ENCODE data around the gene BNIPL. TPM values are rescaled to one million over a fixed set of nuclear protein-coding genes. Genes with fewer than 3 reads are reported as not detected.

The BNIPL gene
- total and polyA plus RNA-seq, 2 of the 13 experiments (the other 11 are each of a cell fraction or from before 2014, with no cell fraction given) = 0.40 to 1.1 TPM

- TF ChIP-seq, protein P1, sequence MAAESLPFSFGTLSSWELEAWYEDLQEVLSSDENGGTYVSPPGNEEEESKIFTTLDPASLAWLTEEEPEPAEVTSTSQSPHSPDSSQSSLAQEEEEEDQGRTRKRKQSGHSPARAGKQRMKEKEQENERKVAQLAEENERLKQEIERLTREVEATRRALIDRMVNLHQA (CRISPR knock-in tag; IDR thresholded peaks at IDR 0.05) = no peak
- TF ChIP-seq SP140L (CRISPR knock-in tag; IDR thresholded peaks at IDR 0.05; ENCODE audit: borderline replicate concordance) (no peak), RNF219 (CRISPR knock-in tag; IDR thresholded peaks at IDR 0.05) (0 out of 2 replicates have a peak, but pooled peaks have one; percentile 43), SUZ12 (IDR thresholded peaks at IDR 0.05; ENCODE audit: low read depth, low read length) (no peak), NR3C1 (CRISPR knock-in tag; IDR thresholded peaks at IDR 0.05) (no peak), RBM39 (IDR thresholded peaks at IDR 0.05; ENCODE audit: low read depth, low read length, poor library complexity, severe bottlenecking) (no peak), ZBTB4 (CRISPR knock-in tag; IDR thresholded peaks at IDR 0.05; ENCODE audit: borderline replicate concordance) (no peak), DPF2 (CRISPR knock-in tag; IDR thresholded peaks at IDR 0.05; ENCODE audit: borderline replicate concordance, low read depth) (no peak), SPEN (CRISPR knock-in tag; IDR thresholded peaks at IDR 0.05; ENCODE audit: low read depth) (no peak), TBX2 (CRISPR knock-in tag; IDR thresholded peaks at IDR 0.05; ENCODE audit: borderline replicate concordance) (peak; percentile 40; the same call in 1 of the 2 replicates), ZNF841 (CRISPR knock-in tag; IDR thresholded peaks at IDR 0.05; ENCODE audit: borderline replicate concordance) (no peak)
- TF ChIP-seq, protein P2, sequence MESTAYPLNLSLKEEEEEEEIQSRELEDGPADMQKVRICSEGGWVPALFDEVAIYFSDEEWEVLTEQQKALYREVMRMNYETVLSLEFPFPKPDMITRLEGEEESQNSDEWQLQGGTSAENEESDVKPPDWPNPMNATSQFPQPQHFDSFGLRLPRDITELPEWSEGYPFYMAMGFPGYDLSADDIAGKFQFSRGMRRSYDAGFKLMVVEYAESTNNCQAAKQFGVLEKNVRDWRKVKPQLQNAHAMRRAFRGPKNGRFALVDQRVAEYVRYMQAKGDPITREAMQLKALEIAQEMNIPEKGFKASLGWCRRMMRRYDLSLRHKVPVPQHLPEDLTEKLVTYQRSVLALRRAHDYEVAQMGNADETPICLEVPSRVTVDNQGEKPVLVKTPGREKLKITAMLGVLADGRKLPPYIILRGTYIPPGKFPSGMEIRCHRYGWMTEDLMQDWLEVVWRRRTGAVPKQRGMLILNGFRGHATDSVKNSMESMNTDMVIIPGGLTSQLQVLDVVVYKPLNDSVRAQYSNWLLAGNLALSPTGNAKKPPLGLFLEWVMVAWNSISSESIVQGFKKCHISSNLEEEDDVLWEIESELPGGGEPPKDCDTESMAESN (CRISPR knock-in tag; conservative IDR thresholded peaks at IDR 0.05) = no peak
- TF ChIP-seq, protein P3, sequence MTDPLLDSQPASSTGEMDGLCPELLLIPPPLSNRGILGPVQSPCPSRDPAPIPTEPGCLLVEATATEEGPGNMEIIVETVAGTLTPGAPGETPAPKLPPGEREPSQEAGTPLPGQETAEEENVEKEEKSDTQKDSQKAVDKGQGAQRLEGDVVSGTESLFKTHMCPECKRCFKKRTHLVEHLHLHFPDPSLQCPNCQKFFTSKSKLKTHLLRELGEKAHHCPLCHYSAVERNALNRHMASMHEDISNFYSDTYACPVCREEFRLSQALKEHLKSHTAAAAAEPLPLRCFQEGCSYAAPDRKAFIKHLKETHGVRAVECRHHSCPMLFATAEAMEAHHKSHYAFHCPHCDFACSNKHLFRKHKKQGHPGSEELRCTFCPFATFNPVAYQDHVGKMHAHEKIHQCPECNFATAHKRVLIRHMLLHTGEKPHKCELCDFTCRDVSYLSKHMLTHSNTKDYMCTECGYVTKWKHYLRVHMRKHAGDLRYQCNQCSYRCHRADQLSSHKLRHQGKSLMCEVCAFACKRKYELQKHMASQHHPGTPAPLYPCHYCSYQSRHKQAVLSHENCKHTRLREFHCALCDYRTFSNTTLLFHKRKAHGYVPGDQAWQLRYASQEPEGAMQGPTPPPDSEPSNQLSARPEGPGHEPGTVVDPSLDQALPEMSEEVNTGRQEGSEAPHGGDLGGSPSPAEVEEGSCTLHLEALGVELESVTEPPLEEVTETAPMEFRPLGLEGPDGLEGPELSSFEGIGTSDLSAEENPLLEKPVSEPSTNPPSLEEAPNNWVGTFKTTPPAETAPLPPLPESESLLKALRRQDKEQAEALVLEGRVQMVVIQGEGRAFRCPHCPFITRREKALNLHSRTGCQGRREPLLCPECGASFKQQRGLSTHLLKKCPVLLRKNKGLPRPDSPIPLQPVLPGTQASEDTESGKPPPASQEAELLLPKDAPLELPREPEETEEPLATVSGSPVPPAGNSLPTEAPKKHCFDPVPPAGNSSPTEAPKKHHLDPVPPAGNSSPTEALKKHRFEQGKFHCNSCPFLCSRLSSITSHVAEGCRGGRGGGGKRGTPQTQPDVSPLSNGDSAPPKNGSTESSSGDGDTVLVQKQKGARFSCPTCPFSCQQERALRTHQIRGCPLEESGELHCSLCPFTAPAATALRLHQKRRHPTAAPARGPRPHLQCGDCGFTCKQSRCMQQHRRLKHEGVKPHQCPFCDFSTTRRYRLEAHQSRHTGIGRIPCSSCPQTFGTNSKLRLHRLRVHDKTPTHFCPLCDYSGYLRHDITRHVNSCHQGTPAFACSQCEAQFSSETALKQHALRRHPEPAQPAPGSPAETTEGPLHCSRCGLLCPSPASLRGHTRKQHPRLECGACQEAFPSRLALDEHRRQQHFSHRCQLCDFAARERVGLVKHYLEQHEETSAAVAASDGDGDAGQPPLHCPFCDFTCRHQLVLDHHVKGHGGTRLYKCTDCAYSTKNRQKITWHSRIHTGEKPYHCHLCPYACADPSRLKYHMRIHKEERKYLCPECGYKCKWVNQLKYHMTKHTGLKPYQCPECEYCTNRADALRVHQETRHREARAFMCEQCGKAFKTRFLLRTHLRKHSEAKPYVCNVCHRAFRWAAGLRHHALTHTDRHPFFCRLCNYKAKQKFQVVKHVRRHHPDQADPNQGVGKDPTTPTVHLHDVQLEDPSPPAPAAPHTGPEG (CRISPR knock-in tag; IDR thresholded peaks at IDR 0.05) = 0 out of 2 replicates have a peak, but pooled peaks have one; percentile 36
Measured at GRCh38 chr1:151006327-151007052, 29.9 kb upstream of the BNIPL start, which contains the start of gene MINDY1 (continued).
